OCI-LY1 (cell line): ENCODE measurements around the gene CBX6.

Source experiments
- CTCF ChIP-seq: fragments of 200-600 bp; sonication (generic), shearing (Covaris generic); IDR thresholded peaks from 2 replicates; pipeline ENCODE4 v1.5.1; 2017; ENCODE audit warnings: mild to moderate bottlenecking, antibody characterized with exemption, low read length, moderate library complexity, mixed read lengths
- EZH2 ChIP-seq: fragments of 200-600 bp; sonication (generic), shearing (Covaris generic); IDR thresholded peaks from 2 replicates; pipeline ENCODE4 v1.8.0; 2017; ENCODE audit warnings: borderline replicate concordance, mixed run types, mild to moderate bottlenecking, antibody characterized with exemption, low read length, moderate library complexity, mixed read lengths

DNA sequence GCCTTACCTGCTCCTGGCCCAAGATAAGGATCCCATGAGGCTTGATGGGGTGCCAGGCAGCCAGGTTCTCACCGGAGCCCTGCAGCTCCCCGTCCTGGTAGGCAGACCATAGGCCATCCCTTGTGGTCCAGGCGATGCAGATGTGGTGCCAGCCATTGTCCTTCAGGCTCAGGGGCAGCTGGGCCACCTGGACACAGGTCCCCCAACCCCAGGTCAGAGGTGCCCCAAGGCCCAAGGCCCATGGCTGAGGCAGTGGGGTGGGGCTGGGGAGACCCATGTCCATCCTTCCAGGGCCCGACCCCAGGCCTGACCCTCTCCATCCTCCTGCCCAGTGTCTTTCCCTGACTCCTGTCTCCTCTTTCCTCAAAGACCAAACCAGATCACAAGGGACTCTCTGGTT is 48.9 kb downstream of the CBX6 start:
- TF ChIP-seq CTCF (no peak), EZH2 (no peak)
